ENCODE measurements around the gene TTC39B.

The TTC39B gene

GRCh38 chr9:15211160-15211814 lies 95.7 kb downstream of the TTC39B start:
- peak; percentile 81 for TF ChIP-seq CTCF (IDR thresholded peaks at IDR 0.05; ENCODE audit: insufficient read depth, low read length, missing control alignments)
- ChIA-PET POLR2A (interaction anchor here (0.8 kb wide), 1 partner anchor 212 kb away, joined by 3 read pairs; no protein-coding TSS in a partner anchor), CTCF (interaction anchor here (0.6 to 6.7 kb wide), 23 partner anchors 10 to 1561 kb away, joined by 3 to 81 read pairs (median 5); partner anchors contain the start of genes SNAPC3 and TTC39B)

GRCh38 chr9:15206903-15207696 lies 99.9 kb downstream of the TTC39B start:
- H3K4me3 ChIP-seq (ENCODE audit: low read depth, low read length) = no peak overlapping the region
- no peak for TF ChIP-seq CTCF (IDR thresholded peaks at IDR 0.05; ENCODE audit: insufficient read depth, low read length, missing control alignments)
- no peak for DNase-seq (ENCODE audit: low read depth, low spot score)
- POLR2A ChIA-PET = no interaction called here
- CTCF ChIA-PET = interaction anchor here (1.0 to 6.7 kb wide), 4 partner anchors 25 to 400 kb away, joined by 4 to 81 read pairs (median 15); no protein-coding TSS in a partner anchor

More at GRCh38 chr9:15211160-15211814, 95.7 kb downstream of the TTC39B start:
- H3K4me3 ChIP-seq (ENCODE audit: low read depth, low read length) = no peak overlapping the region
- no peak for DNase-seq (ENCODE audit: low read depth, low spot score)

- POLR2A ChIA-PET = no interaction called here
- no peak overlapping the region for H3K4me3 ChIP-seq (ENCODE audit: low read depth, low read length)
- DNase-seq (ENCODE audit: low read depth, low spot score) = no peak
- no peak for TF ChIP-seq CTCF (IDR thresholded peaks at IDR 0.05; ENCODE audit: insufficient read depth, low read length, missing control alignments)
- CTCF ChIA-PET = interaction anchor here (1.0 to 2.0 kb wide), 3 partner anchors 26 to 211 kb away, joined by 4 to 8 read pairs (median 4); no protein-coding TSS in a partner anchor
Observed at GRCh38 chr9:15205632-15206420, 101.2 kb downstream of the TTC39B start.

- no peak for DNase-seq (ENCODE audit: low read depth, low spot score)
- POLR2A ChIA-PET = no interaction called here
- CTCF ChIA-PET = no interaction called here
- no peak for TF ChIP-seq CTCF (IDR thresholded peaks at IDR 0.05; ENCODE audit: insufficient read depth, low read length, missing control alignments)
- H3K4me3 ChIP-seq (ENCODE audit: low read depth, low read length) = no peak overlapping the region
Observed at GRCh38 chr9:15203581-15203980, 103.4 kb downstream of the TTC39B start.

GRCh38 chr9:15200111-15200510 lies 106.9 kb downstream of the TTC39B start:
- CTCF ChIA-PET = no interaction called here
- no peak for TF ChIP-seq CTCF (IDR thresholded peaks at IDR 0.05; ENCODE audit: insufficient read depth, low read length, missing control alignments)
- no peak overlapping the region for H3K4me3 ChIP-seq (ENCODE audit: low read depth, low read length)
- POLR2A ChIA-PET = no interaction called here
- DNase-seq (ENCODE audit: low read depth, low spot score) = no peak
